Renal cortex interstitium (tissue), 11 donors: Measurements from ENCODE around the gene ALAD. TPM values are rescaled to one million over a fixed set of nuclear protein-coding genes. Genes with fewer than 3 reads are reported as not detected.

ENCODE experiments used
- DNase-seq, 11 donors: peaks; one replicate each; pipeline ENCODE4 v3.0.0-alpha.2; 2013; ENCODE audit warnings: low read depth in 9 of 11, low spot score in 4 of 11; ENCODE audit errors: extremely low read depth in 1 of 11
- polyA plus RNA-seq, 3 donors: library from polyadenylated mRNA; unstranded; fragments of 120-200 nt; gene quantifications; one replicate each; pipeline ENCODE4 v1.2.1, GENCODE V29; 2013; ENCODE audit not compliant: insufficient read length in 3 of 3

Gene ALAD
- polyA plus RNA-seq, 3 donors: 37.2 to 46.1 (median 41.7) TPM

- DNase-seq: no peak
Measured at GRCh38 chr9:113359385-113359784, 41.7 kb downstream of the ALAD start.

- no peak for DNase-seq
Measured at GRCh38 chr9:113356686-113357292, 44.3 kb downstream of the ALAD start.

GRCh38 chr9:113355040-113355596, 46.0 kb downstream of the ALAD start:
- DNase-seq: no peak

GRCh38 chr9:113352411-113352810, 48.7 kb downstream of the ALAD start:
- no peak for DNase-seq

- no peak for DNase-seq
Measured at GRCh38 chr9:113352006-113352405, 49.1 kb downstream of the ALAD start.

GRCh38 chr9:113350937-113351336, 50.1 kb downstream of the ALAD start:
- no peak for DNase-seq

- no peak for DNase-seq
Measured at GRCh38 chr9:113350107-113350661, 50.9 kb downstream of the ALAD start.

GRCh38 chr9:113349445-113350094, 51.5 kb downstream of the ALAD start, which contains the start of gene BSPRY:
BSPRY (plus strand) TSS chr9:113349541; CDS start chr9:113349580, 39 bp downstream.
- DNase-seq: no peak

GRCh38 chr9:113349066-113349444, 52.0 kb downstream of the ALAD start:
- no peak for DNase-seq

- DNase-seq: no peak
Measured at GRCh38 chr9:113348437-113348836, 52.6 kb downstream of the ALAD start.

- no peak for DNase-seq
Measured at GRCh38 chr9:113345671-113346070, 55.4 kb downstream of the ALAD start.

GRCh38 chr9:113345190-113345589, 55.9 kb downstream of the ALAD start:
- DNase-seq: no peak

- peak in 8 of 11 donors; percentile 55 to 86 (median 74) for DNase-seq
Measured at GRCh38 chr9:113343732-113344231, 57.3 kb downstream of the ALAD start.

- no peak for DNase-seq
Measured at GRCh38 chr9:113341712-113342410, 59.2 kb downstream of the ALAD start.

GRCh38 chr9:113340011-113340699, 60.9 kb downstream of the ALAD start, which contains the start of gene WDR31:
WDR31 (minus strand) TSS chr9:113340275; CDS start chr9:113332022, 8,253 bp downstream.
- peak; percentile 74 to 89 (median 85) for DNase-seq

- DNase-seq: no peak
Measured at GRCh38 chr9:113337714-113338113, 63.4 kb downstream of the ALAD start.
